ENCODE results near the gene SEC62. TPM values are rescaled to one million over a fixed set of nuclear protein-coding genes. Genes with fewer than 3 reads are reported as not detected.

SEC62 gene
- total and polyA plus RNA-seq, 9 of the 15 experiments (the other 6 are each of a cell fraction or from before 2014, with no cell fraction given) = 34.5 to 152 (median 51.8) TPM

GRCh38 chr3:169945313-169945712 is 21.3 kb upstream of the SEC62 start (continued):
- TF ChIP-seq, protein P1, sequence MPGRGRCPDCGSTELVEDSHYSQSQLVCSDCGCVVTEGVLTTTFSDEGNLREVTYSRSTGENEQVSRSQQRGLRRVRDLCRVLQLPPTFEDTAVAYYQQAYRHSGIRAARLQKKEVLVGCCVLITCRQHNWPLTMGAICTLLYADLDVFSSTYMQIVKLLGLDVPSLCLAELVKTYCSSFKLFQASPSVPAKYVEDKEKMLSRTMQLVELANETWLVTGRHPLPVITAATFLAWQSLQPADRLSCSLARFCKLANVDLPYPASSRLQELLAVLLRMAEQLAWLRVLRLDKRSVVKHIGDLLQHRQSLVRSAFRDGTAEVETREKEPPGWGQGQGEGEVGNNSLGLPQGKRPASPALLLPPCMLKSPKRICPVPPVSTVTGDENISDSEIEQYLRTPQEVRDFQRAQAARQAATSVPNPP (IDR thresholded peaks at IDR 0.05; ENCODE audit: borderline replicate concordance, insufficient read depth, insufficient read length) = no peak
- no peak for TF ChIP-seq HNRNPL (IDR thresholded peaks at IDR 0.05; ENCODE audit: low read depth, low read length)
- no peak for TF ChIP-seq MXD1 (CRISPR knock-in tag; IDR thresholded peaks at IDR 0.05; ENCODE audit: borderline replicate concordance, poor library complexity, severe bottlenecking)
- no peak for TF ChIP-seq MTA1 (IDR thresholded peaks at IDR 0.05; ENCODE audit: borderline replicate concordance)
- no peak for TF ChIP-seq ZC3H8 (IDR thresholded peaks at IDR 0.05)
- TF ChIP-seq ZNF274 (IDR thresholded peaks at IDR 0.05; ENCODE audit: borderline replicate concordance, low read depth, low read length) = no peak
- no peak for TF ChIP-seq HDAC2 (IDR thresholded peaks at IDR 0.05)
- peak; percentile 70; the same call in 1 of the 2 replicates for TF ChIP-seq CREB1 (IDR thresholded peaks at IDR 0.05)
- TF ChIP-seq CREB1 (CRISPR knock-in tag; IDR thresholded peaks at IDR 0.05) = peak; percentile 54; the same call in 1 of the 2 replicates
- no peak for TF ChIP-seq PYGO2 (tag; IDR thresholded peaks at IDR 0.05)
- peak; percentile 60; the same call in 1 of the 2 replicates for TF ChIP-seq SOX6 (IDR thresholded peaks at IDR 0.05)
- TF ChIP-seq SMARCB1 (IDR thresholded peaks at IDR 0.05; ENCODE audit: insufficient read length, low read depth) = no peak
- no peak for TF ChIP-seq NFATC3 (IDR thresholded peaks at IDR 0.05)
- no peak for TF ChIP-seq E2F3 (CRISPR knock-in tag; IDR thresholded peaks at IDR 0.05)
- no peak for TF ChIP-seq ZNF436 (CRISPR knock-in tag; IDR thresholded peaks at IDR 0.05)
- no peak for TF ChIP-seq RBM15 (IDR thresholded peaks at IDR 0.05; ENCODE audit: insufficient read depth, low read length)
- TF ChIP-seq ZNF232 (CRISPR knock-in tag; IDR thresholded peaks at IDR 0.05) = no peak
- no peak for TF ChIP-seq ZNF3 (CRISPR knock-in tag; IDR thresholded peaks at IDR 0.05)
- no peak for TF ChIP-seq PHTF2 (CRISPR knock-in tag; IDR thresholded peaks at IDR 0.05)
- TF ChIP-seq SAFB2 (IDR thresholded peaks at IDR 0.05; ENCODE audit: borderline replicate concordance, low read depth, low read length, severe bottlenecking) = no peak
- no peak for TF ChIP-seq SRF (CRISPR knock-in tag; IDR thresholded peaks at IDR 0.05)
- peak; percentile 45; the same call in 1 of the 2 replicates for TF ChIP-seq SMARCE1 (IDR thresholded peaks at IDR 0.05)
- TF ChIP-seq, protein P2, sequence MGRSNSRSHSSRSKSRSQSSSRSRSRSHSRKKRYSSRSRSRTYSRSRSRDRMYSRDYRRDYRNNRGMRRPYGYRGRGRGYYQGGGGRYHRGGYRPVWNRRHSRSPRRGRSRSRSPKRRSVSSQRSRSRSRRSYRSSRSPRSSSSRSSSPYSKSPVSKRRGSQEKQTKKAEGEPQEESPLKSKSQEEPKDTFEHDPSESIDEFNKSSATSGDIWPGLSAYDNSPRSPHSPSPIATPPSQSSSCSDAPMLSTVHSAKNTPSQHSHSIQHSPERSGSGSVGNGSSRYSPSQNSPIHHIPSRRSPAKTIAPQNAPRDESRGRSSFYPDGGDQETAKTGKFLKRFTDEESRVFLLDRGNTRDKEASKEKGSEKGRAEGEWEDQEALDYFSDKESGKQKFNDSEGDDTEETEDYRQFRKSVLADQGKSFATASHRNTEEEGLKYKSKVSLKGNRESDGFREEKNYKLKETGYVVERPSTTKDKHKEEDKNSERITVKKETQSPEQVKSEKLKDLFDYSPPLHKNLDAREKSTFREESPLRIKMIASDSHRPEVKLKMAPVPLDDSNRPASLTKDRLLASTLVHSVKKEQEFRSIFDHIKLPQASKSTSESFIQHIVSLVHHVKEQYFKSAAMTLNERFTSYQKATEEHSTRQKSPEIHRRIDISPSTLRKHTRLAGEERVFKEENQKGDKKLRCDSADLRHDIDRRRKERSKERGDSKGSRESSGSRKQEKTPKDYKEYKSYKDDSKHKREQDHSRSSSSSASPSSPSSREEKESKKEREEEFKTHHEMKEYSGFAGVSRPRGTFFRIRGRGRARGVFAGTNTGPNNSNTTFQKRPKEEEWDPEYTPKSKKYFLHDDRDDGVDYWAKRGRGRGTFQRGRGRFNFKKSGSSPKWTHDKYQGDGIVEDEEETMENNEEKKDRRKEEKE (IDR thresholded peaks at IDR 0.05; ENCODE audit: borderline replicate concordance in 1 of 2, control insufficient read depth in 1 of 2, low read depth in 2 of 2, low read length in 1 of 2) = no peak
- no peak for TF ChIP-seq ZNF77 (CRISPR knock-in tag; IDR thresholded peaks at IDR 0.05)
- TF ChIP-seq, protein P3, sequence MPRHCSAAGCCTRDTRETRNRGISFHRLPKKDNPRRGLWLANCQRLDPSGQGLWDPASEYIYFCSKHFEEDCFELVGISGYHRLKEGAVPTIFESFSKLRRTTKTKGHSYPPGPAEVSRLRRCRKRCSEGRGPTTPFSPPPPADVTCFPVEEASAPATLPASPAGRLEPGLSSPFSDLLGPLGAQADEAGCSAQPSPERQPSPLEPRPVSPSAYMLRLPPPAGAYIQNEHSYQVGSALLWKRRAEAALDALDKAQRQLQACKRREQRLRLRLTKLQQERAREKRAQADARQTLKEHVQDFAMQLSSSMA (CRISPR knock-in tag; IDR thresholded peaks at IDR 0.05) = no peak
- TF ChIP-seq ZNF561 (CRISPR knock-in tag; conservative IDR thresholded peaks at IDR 0.05) = no peak
- no peak for TF ChIP-seq EGR1 (conservative IDR thresholded peaks at IDR 0.05)
- no peak for TF ChIP-seq MECOM (CRISPR knock-in tag; IDR thresholded peaks at IDR 0.05)
